Measurements from ENCODE around the gene GOLGA6C.
"Not testable (repeated sequence)": the region's sequence is repeated elsewhere in the genome, so short reads cannot be mapped to it uniquely, and the experiment has no call there.

GOLGA6C gene

GRCh38 chr15:75223688-75224087, 34.4 kb upstream of the GOLGA6C start:
- no peak for TF ChIP-seq ZNF274 (IDR thresholded peaks at IDR 0.05; ENCODE audit: low read depth, low read length)
- H3K4me3 ChIP-seq (ENCODE audit: low read length) = no peak overlapping the region

GRCh38 chr15:75224281-75224680, 33.9 kb upstream of the GOLGA6C start:
- no peak overlapping the region for H3K4me3 ChIP-seq (ENCODE audit: low read length)
- TF ChIP-seq ZNF274 (IDR thresholded peaks at IDR 0.05; ENCODE audit: low read depth, low read length) = no peak

- not testable (repeated sequence) for H3K4me3 ChIP-seq (ENCODE audit: low read length)
Measured at GRCh38 chr15:75225102-75225836, 32.9 kb upstream of the GOLGA6C start.

- no peak for TF ChIP-seq ZNF274 (IDR thresholded peaks at IDR 0.05; ENCODE audit: low read depth, low read length)
- no peak overlapping the region for H3K4me3 ChIP-seq (ENCODE audit: low read length)
Measured at GRCh38 chr15:75225951-75226732, 32.0 kb upstream of the GOLGA6C start.

- not testable (repeated sequence) for H3K4me3 ChIP-seq (ENCODE audit: low read length)
Measured at GRCh38 chr15:75227112-75227511, 31.0 kb upstream of the GOLGA6C start.

- no peak for TF ChIP-seq ZNF274 (IDR thresholded peaks at IDR 0.05; ENCODE audit: low read depth, low read length)
- H3K4me3 ChIP-seq (ENCODE audit: low read length) = no peak overlapping the region
Measured at GRCh38 chr15:75227663-75228280, 30.4 kb upstream of the GOLGA6C start.

GRCh38 chr15:75228787-75229186, 29.3 kb upstream of the GOLGA6C start:
- TF ChIP-seq ZNF274 (IDR thresholded peaks at IDR 0.05; ENCODE audit: low read depth, low read length) = no peak
- H3K4me3 ChIP-seq (ENCODE audit: low read length) = no peak overlapping the region

- no peak overlapping the region for H3K4me3 ChIP-seq (ENCODE audit: low read length)
- no peak for TF ChIP-seq ZNF274 (IDR thresholded peaks at IDR 0.05; ENCODE audit: low read depth, low read length)
Measured at GRCh38 chr15:75229191-75230015, 28.7 kb upstream of the GOLGA6C start.

- TF ChIP-seq ZNF274 (IDR thresholded peaks at IDR 0.05; ENCODE audit: low read depth, low read length) = no peak
- no peak overlapping the region for H3K4me3 ChIP-seq (ENCODE audit: low read length)
Measured at GRCh38 chr15:75230016-75230343, 28.2 kb upstream of the GOLGA6C start.

- no peak overlapping the region for H3K4me3 ChIP-seq (ENCODE audit: low read length)
- TF ChIP-seq ZNF274 (IDR thresholded peaks at IDR 0.05; ENCODE audit: low read depth, low read length) = no peak
Measured at GRCh38 chr15:75230551-75231371, 27.4 kb upstream of the GOLGA6C start.

GRCh38 chr15:75231836-75232235, 26.3 kb upstream of the GOLGA6C start:
- no peak overlapping the region for H3K4me3 ChIP-seq (ENCODE audit: low read length)
- TF ChIP-seq ZNF274 (IDR thresholded peaks at IDR 0.05; ENCODE audit: low read depth, low read length) = no peak

GRCh38 chr15:75232252-75232813, 25.8 kb upstream of the GOLGA6C start:
- no peak for TF ChIP-seq ZNF274 (IDR thresholded peaks at IDR 0.05; ENCODE audit: low read depth, low read length)

GRCh38 chr15:75232826-75233503, 25.2 kb upstream of the GOLGA6C start:
- no peak overlapping the region for H3K4me3 ChIP-seq (ENCODE audit: low read length)
- TF ChIP-seq ZNF274 (IDR thresholded peaks at IDR 0.05; ENCODE audit: low read depth, low read length) = no peak

More at GRCh38 chr15:75232252-75232813, 25.8 kb upstream of the GOLGA6C start:
- H3K4me3 ChIP-seq (ENCODE audit: low read length) = no peak overlapping the region

Data from GM08714 (cell line).